GM23248 (cell line): Measurements from ENCODE around the gene EML1. TPM values are rescaled to one million over a fixed set of nuclear protein-coding genes. Genes with fewer than 3 reads are reported as not detected.

Experiments used
- DNase-seq: peaks from one replicate; pipeline ENCODE4 v3.0.0-alpha.2; 2015
- H2AFZ ChIP-seq: fragments of 200-600 bp; sonication (generic); 2 replicates; pipeline ENCODE4 v1.6.1; 2016; ENCODE audit warnings: antibody characterized with exemption
- H3F3A ChIP-seq: fragments of 200-600 bp; sonication (generic); 2 replicates; pipeline ENCODE4 v1.6.1; 2016; ENCODE audit warnings: mild to moderate bottlenecking, antibody characterized with exemption, mixed run types; ENCODE audit not compliant: insufficient read depth
- H3K27ac ChIP-seq: fragments of 200-600 bp; sonication (generic); 2 replicates; pipeline ENCODE4 v1.5.1; 2016; ENCODE audit warnings: mild to moderate bottlenecking
- H3K27me3 ChIP-seq: fragments of 200-600 bp; sonication (generic); replicated peaks from 2 replicates; pipeline ENCODE4 v1.6.1; 2016; ENCODE audit warnings: mild to moderate bottlenecking; ENCODE audit not compliant: insufficient read depth
- H3K36me3 ChIP-seq: fragments of 200-600 bp; sonication (generic); 2 replicates; pipeline ENCODE4 v1.6.1; 2016; ENCODE audit warnings: low read depth, mild to moderate bottlenecking
- H3K4me1 ChIP-seq: fragments of 200-600 bp; sonication (generic); 2 replicates; pipeline ENCODE4 v1.6.1; 2016; ENCODE audit warnings: mild to moderate bottlenecking; ENCODE audit not compliant: insufficient read depth
- H3K4me2 ChIP-seq: fragments of 200-600 bp; sonication (generic); one replicate; pipeline ENCODE4 v1.6.1; 2016; ENCODE audit warnings: mild to moderate bottlenecking; ENCODE audit not compliant: unreplicated experiment
- H3K4me3 ChIP-seq: fragments of 200-600 bp; sonication (generic); 2 replicates; pipeline ENCODE4 v1.5.1; 2016; ENCODE audit warnings: mild to moderate bottlenecking
- H3K79me2 ChIP-seq: fragments of 200-600 bp; sonication (generic); 2 replicates; pipeline ENCODE4 v1.6.1; 2016; ENCODE audit warnings: mild to moderate bottlenecking; ENCODE audit not compliant: insufficient read depth
- H3K9ac ChIP-seq: fragments of 200-600 bp; sonication (generic); 2 replicates; pipeline ENCODE4 v1.6.1; 2016; ENCODE audit warnings: mild to moderate bottlenecking
- H3K9me2 ChIP-seq: fragments of 200-600 bp; sonication (generic); 2 replicates; pipeline ENCODE4 v1.6.1; 2016; ENCODE audit warnings: mixed run types, mild to moderate bottlenecking, moderate library complexity; ENCODE audit not compliant: insufficient read depth
- H3K9me3 ChIP-seq: fragments of 200-600 bp; sonication (generic); one replicate; pipeline ENCODE4 v1.6.1; 2017; ENCODE audit warnings: low read depth
- H4K20me1 ChIP-seq: fragments of 200-600 bp; sonication (generic); 2 replicates; pipeline ENCODE4 v1.6.0; 2016; ENCODE audit not compliant: insufficient read depth
- EZH2 ChIP-seq: fragments of 200-600 bp; sonication (generic); IDR thresholded peaks from 2 replicates; pipeline ENCODE4 v1.6.1; 2018; ENCODE audit warnings: antibody characterized with exemption, mild to moderate bottlenecking; ENCODE audit not compliant: insufficient read depth, poor library complexity, severe bottlenecking
- EZH2phosphoT487 ChIP-seq: fragments of 200-600 bp; sonication (generic); IDR thresholded peaks from 2 replicates; pipeline ENCODE4 v1.6.1; 2018; ENCODE audit warnings: antibody characterized with exemption, moderate library complexity, mild to moderate bottlenecking, low read depth; ENCODE audit not compliant: insufficient read depth
- WGBS, 2 experiments: methylation state at CpG; one replicate each; pipeline ENCODE4 v1.1.6; 2015 to 2017; ENCODE audit warnings: low lambda C conversion rate in 2 of 2, low coverage in 1 of 2; ENCODE audit errors: missing lambda C conversion rate in 2 of 2; 5-methylcytosine and 5-hydroxymethylcytosine counted together
- in situ Hi-C: fragments of 300-500 bp; cut with MboI; formaldehyde crosslinking; loops from 2 replicates; pipeline ENCODE4 v1.15.0; 2020
- polyA plus RNA-seq: library from polyadenylated mRNA; unstranded; fragments of >200 nt; fragmentation: Nextera tagmentation; extraction: Ambion mirVana; gene quantifications from 2 replicates; pipeline ENCODE4 v1.2.1, GENCODE V29; 2016
- total RNA-seq: library from RNA; depleted of rRNA; stranded (reverse); fragments of >200 nt; shearing (Covaris generic); gene quantifications from 2 replicates; pipeline ENCODE4 v1.2.3, GENCODE V29; 2014

EML1 gene
- total and polyA plus RNA-seq, 2 experiments from 2014 or later: 14.8 to 17.9 TPM

DNA sequence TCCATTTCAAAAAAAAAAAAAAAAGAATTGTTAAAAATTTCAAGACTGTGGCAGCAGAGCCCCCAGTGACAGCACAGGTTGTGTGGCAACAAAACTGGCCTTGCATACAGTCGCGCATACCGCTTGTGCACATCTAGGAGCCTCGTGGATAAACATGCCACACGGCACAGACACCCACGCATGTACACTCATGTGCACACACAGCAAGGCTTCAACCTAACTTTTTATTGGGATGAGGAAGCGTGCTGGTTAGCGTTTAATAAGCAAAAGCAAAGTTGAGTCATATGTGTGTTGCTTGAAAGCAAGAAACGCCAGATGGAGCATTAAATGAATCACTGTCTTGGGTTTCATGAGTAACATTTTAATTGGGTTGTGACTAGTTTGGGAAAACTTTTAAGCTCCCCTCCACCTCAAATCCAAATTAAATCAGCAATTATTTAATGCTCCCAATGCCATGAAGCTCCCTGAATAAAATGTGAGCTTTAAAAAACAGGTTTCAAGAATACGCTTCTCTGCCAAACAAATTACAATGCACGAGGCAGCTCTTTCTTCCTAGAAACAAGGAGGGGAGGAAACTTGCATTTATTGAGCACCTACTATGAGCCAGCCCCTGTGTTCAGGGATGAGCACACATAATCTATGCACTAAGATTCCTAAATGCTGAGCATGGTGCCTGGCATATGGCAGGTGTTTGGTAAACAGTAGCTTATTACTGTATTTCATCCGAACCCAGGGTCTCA lies 35.7 kb upstream of the EML1 start:
- WGBS, 2 experiments: 2 to 3% methylated on average over 12 of the region's 12 CpGs
- no peaks in the 10 kb centered on the region for H3K79me2 ChIP-seq
- H3K4me1 ChIP-seq: peaks cover 51% of the 10 kb centered on the region
- H3K9ac ChIP-seq: peak overlapping the region; percentile 79
- H3K9me2 ChIP-seq: no peaks in the 10 kb centered on the region
- H4K20me1 ChIP-seq: no peaks in the 10 kb centered on the region
- no peaks in the 10 kb centered on the region for H3K9me3 ChIP-seq
- H3K4me3 ChIP-seq: 0 out of 2 replicates have a peak overlapping the region, but pooled peaks have one; percentile 26
- peak overlapping the region; percentile 97 for H3K27ac ChIP-seq
- in situ Hi-C loops: no loop called here
- no peaks in the 10 kb centered on the region for H3K27me3 ChIP-seq
- no peak overlapping the region for H2AFZ ChIP-seq
- no peak for TF ChIP-seq EZH2
- no peak for TF ChIP-seq EZH2phosphoT487
- peak; percentile 100 for DNase-seq
- H3K36me3 ChIP-seq: no peaks in the 10 kb centered on the region
- H3F3A ChIP-seq: peaks cover 23% of the 10 kb centered on the region
- peak overlapping the region; percentile 66 for H3K4me2 ChIP-seq

DNA sequence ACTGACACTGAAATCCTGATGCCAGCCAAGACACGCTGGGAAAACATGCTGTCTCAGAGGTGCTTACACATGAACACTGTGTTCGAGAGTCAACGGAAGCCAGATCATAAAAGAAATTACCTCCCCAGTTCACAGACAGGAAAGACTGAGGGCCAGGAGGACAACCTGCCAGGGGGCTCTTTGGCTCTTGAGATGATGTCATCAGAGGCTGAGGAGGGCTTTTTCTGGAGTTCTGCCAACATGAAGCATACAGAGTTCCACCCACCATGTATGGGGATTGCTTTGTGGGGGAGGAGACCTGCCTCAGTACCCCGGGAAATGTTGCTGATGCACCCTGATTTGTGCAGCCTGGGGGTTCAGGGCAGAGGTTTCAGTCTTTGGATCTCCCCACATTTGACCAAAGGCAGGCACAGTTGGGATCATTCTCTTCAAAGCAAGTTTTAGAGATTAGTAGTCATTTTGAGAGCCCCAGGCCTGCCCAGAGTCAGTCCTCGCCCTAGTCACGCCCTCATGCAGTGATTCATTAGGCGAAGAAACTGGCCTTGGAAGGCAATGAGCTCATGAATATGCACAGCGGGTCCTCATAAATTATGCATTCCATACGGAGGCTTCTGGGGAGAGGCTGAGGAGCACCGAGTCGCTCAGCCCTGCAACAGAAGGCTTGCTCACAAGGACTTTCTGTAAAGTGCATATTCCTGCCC lies 34.9 kb upstream of the EML1 start:
- Histone ChIP-seq H3K79me2 (no peaks in the 10 kb centered on the region), H3K4me1 (peaks cover 48% of the 10 kb centered on the region), H3K36me3 (no peaks in the 10 kb centered on the region), H3K4me2 (peak overlapping the region; percentile 66), H3K9me3 (no peaks in the 10 kb centered on the region), H2AFZ (no peak overlapping the region), H3K27me3 (no peaks in the 10 kb centered on the region), H3K9me2 (no peaks in the 10 kb centered on the region), H3K4me3 (peak overlapping the region; percentile 26), H3F3A (peaks cover 23% of the 10 kb centered on the region), H3K27ac (peak overlapping the region; percentile 97), H3K9ac (peak overlapping the region; percentile 79), H4K20me1 (no peaks in the 10 kb centered on the region)
- TF ChIP-seq EZH2 (no peak), EZH2phosphoT487 (no peak)
- DNase-seq: peak; percentile 98
- WGBS, 2 experiments: 10 to 11% methylated on average over 11 of the region's 11 CpGs
- in situ Hi-C loops: no loop called here

DNA sequence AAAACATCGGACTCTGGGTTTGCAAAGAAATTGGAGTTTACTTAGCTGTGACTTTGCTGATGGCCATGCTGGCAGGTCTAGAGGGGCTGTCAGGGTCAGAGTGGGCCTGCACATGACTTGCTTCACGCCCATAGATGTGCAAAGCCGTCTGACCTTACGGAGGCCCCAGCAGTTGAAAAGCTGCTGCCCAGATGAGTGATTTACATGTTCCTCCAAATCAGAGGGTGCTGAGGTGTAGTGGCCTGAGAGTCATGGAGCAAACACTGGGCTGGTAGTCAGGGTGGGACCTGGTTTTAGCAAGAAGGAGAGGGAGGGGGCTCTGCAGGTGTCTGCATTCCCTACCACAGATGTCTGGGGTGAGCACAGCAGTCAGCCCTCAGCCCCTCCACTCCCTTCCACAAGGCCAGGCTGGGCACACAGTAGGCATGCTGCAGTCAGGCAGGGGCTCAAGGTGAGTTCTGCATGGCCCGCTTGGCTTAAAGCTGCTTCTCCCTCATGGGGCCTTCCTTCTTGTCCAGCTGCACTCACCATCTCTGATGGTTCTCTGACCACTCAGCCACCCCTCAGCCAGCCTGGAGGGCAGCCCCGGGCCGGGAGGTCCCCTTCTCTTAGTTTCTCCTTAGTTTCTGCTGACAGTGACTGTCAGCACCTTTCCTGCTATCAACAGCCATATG lies 34.2 kb upstream of the EML1 start:
- Histone ChIP-seq H3K9ac (no peak overlapping the region), H3K4me1 (peaks cover 40% of the 10 kb centered on the region)
- in situ Hi-C loops: no loop called here

GRCh38 chr14:99759546-99759925 lies 33.7 kb upstream of the EML1 start:
- Histone ChIP-seq H3K27ac (no peak overlapping the region), H3K9ac (no peak overlapping the region), H3K36me3 (no peaks in the 10 kb centered on the region), H3K4me3 (no peak overlapping the region), H3F3A (peaks cover 22% of the 10 kb centered on the region), H3K4me1 (peaks cover 35% of the 10 kb centered on the region), H3K9me3 (no peaks in the 10 kb centered on the region), H4K20me1 (no peaks in the 10 kb centered on the region), H3K9me2 (no peaks in the 10 kb centered on the region), H2AFZ (no peak overlapping the region), H3K79me2 (no peaks in the 10 kb centered on the region), H3K27me3 (no peaks in the 10 kb centered on the region), H3K4me2 (no peak overlapping the region)
- in situ Hi-C loops: no loop called here
- no peak for TF ChIP-seq EZH2phosphoT487
- no peak for TF ChIP-seq EZH2
- 89 to 90% methylated on average over 9 of the region's 9 CpGs for WGBS, 2 experiments
- DNase-seq: no peak

More for the DNA sequence above, 34.2 kb upstream of the EML1 start:
- peak overlapping the region; percentile 13 for H3K4me2 ChIP-seq
- H4K20me1 ChIP-seq: no peaks in the 10 kb centered on the region
- DNase-seq: no peak
- no peaks in the 10 kb centered on the region for H3K9me3 ChIP-seq
- H3K27ac ChIP-seq: 0 out of 2 replicates have a peak overlapping the region, but pooled peaks have one; percentile 28
- H3K4me3 ChIP-seq: no peak overlapping the region
- no peaks in the 10 kb centered on the region for H3K9me2 ChIP-seq
- H3K36me3 ChIP-seq: no peaks in the 10 kb centered on the region
- H2AFZ ChIP-seq: no peak overlapping the region
- H3F3A ChIP-seq: peaks cover 23% of the 10 kb centered on the region
- WGBS, 2 experiments: 77 to 79% methylated on average over 7 of the region's 7 CpGs
- H3K27me3 ChIP-seq: no peaks in the 10 kb centered on the region
- H3K79me2 ChIP-seq: no peaks in the 10 kb centered on the region
- TF ChIP-seq EZH2 (no peak), EZH2phosphoT487 (no peak)
